Hematopoietic multipotent progenitor cell treated with erythropoietin and hydrocortisone succinate and interleukin-3 and kit ligand, for 4 days (in vitro differentiated cells): ENCODE measurements around the gene VN1R5.

Source experiments
- DNase-seq: peaks from one replicate; pipeline ENCODE4 v3.0.0-alpha.2; 2015

The VN1R5 gene

GRCh38 chr1:247303216-247303615 is 47.3 kb downstream of the VN1R5 start:
- DNase-seq, result no peak

GRCh38 chr1:247304031-247304430 is 48.2 kb downstream of the VN1R5 start:
- DNase-seq, result no peak
